ENCODE results near the gene MAP4K5. TPM values are rescaled to one million over a fixed set of nuclear protein-coding genes. Genes with fewer than 3 reads are reported as not detected.

The MAP4K5 gene
- total and polyA plus RNA-seq, 2 experiments from 2014 or later: 98.0 to 166 TPM

DNA sequence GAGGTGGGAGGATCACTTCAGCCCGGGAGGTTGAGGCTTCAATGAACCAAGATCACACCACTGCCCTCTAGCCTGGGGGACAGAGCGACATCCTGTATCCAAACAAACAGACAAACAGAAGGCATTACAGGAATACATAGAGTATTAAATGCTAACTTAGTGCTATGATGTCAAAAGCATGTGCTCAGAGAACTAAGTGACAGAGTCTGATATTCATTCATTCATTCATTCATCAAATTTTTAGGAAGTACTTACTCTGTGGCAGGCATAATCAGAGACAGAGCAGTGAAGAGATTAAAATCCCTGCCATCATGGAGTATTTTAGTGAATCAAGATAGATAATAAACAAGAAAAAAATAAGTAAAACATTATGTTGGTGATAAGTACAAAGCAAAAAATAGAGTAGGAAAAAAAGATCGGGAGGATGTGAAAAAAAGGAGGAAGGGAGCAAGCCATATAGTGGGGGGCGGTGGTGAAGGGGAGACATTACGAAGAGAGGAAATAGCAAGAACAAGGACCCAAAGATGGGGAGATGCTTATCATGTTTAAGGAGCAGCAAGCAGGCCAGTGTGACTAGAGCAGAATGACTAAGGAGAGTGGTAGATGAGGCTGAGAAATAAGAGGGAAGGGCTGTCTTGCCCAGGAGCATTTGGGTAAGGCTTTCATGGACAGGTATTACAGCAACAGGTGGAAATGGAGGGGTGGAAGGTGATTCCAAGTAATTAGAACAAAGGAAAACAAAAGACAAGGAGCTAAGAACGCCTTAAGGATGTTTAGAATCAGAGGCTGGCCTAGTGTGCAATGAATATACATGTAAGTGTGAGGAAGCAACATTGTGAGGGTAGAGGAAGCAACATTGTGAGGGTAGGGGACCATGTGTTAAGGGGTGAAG, 2.8 kb downstream of the MAP4K5 start:
- peak; percentile 61 for DNase-seq

DNA sequence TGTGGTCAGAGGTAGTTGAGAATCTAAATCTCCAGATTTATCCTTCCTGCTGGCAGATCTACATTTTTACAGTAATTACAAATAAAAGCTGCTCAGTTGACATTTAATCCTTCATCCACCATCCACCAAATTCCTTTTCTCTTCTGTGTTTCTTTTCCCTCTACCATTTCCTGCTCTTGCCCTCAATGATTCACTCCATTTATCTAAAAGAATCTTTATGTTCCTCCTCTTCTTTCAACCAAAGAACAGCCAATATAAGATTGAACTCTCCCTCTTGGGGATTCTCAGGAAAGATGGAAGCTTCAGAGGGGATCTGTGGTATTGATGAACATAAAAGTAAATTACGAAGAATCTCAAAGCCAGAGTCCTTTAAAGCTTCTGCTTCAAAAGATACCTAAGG, 4.4 kb downstream of the MAP4K5 start:
- no peak for TF ChIP-seq EZH2 (IDR thresholded peaks at IDR 0.05; ENCODE audit: insufficient read depth, poor library complexity, severe bottlenecking)
- TF ChIP-seq EZH2phosphoT487 (IDR thresholded peaks at IDR 0.05; ENCODE audit: insufficient read depth, low read depth): no peak
- Histone ChIP-seq H3K27me3 (replicated peaks; ENCODE audit: insufficient read depth) (no peaks in the 10 kb centered on the region), H2AFZ (no peak overlapping the region), H3K27ac (peak overlapping the region; percentile 86), H3K4me1 (ENCODE audit: insufficient read depth) (peaks cover 57% of the 10 kb centered on the region), H4K20me1 (ENCODE audit: insufficient read depth) (peaks cover 27% of the 10 kb centered on the region), H3F3A (ENCODE audit: insufficient read depth) (peaks cover 40% of the 10 kb centered on the region), H3K9me2 (ENCODE audit: insufficient read depth) (no peaks in the 10 kb centered on the region), H3K9me3 (ENCODE audit: low read depth) (no peaks in the 10 kb centered on the region), H3K79me2 (ENCODE audit: insufficient read depth) (peaks cover 92% of the 10 kb centered on the region), H3K36me3 (ENCODE audit: low read depth) (0 out of 2 replicates have a peak, but pooled peaks cover 3% of the 10 kb centered on the region), H3K4me2 (ENCODE audit: unreplicated experiment) (peak overlapping the region; percentile 97), H3K9ac (no peak overlapping the region), H3K4me3 (peak overlapping the region; percentile 40; the same call in 1 of the 2 replicates)
- 73 to 77% methylated on average over 1 of the region's 1 CpG for WGBS, 2 experiments (ENCODE audit: low coverage in 1 of 2, low lambda C conversion rate in 2 of 2, missing lambda C conversion rate in 2 of 2)
- in situ Hi-C loops (cut with MboI): loop anchor here (25.0 kb wide), 1 partner anchor 666 kb away; the partner anchor contains the start of gene NEMF
- peak; percentile 53 for DNase-seq

More for the DNA sequence above, 2.8 kb downstream of the MAP4K5 start:
- H3K36me3 ChIP-seq (ENCODE audit: low read depth): 0 out of 2 replicates have a peak, but pooled peaks cover 3% of the 10 kb centered on the region
- H3K4me2 ChIP-seq (ENCODE audit: unreplicated experiment): peak overlapping the region; percentile 97
- WGBS, 2 experiments (ENCODE audit: low coverage in 1 of 2, low lambda C conversion rate in 2 of 2, missing lambda C conversion rate in 2 of 2): 36 to 42% methylated on average over 6 of the region's 6 CpGs
- H3K4me3 ChIP-seq: peak overlapping the region; percentile 94
- peaks cover 52% of the 10 kb centered on the region for H3K4me1 ChIP-seq (ENCODE audit: insufficient read depth)
- peaks cover 77% of the 10 kb centered on the region for H3K79me2 ChIP-seq (ENCODE audit: insufficient read depth)
- TF ChIP-seq EZH2phosphoT487 (IDR thresholded peaks at IDR 0.05; ENCODE audit: insufficient read depth, low read depth) (no peak), EZH2 (IDR thresholded peaks at IDR 0.05; ENCODE audit: insufficient read depth, poor library complexity, severe bottlenecking) (no peak)
- peaks cover 15% of the 10 kb centered on the region for H4K20me1 ChIP-seq (ENCODE audit: insufficient read depth)
- peaks cover 40% of the 10 kb centered on the region for H3F3A ChIP-seq (ENCODE audit: insufficient read depth)
- H2AFZ ChIP-seq: no peak overlapping the region
- no peaks in the 10 kb centered on the region for H3K9me3 ChIP-seq (ENCODE audit: low read depth)
- H3K27ac ChIP-seq: peak overlapping the region; percentile 86
- peak overlapping the region; percentile 97 for H3K9ac ChIP-seq
- in situ Hi-C loops (cut with MboI): loop anchor here (10.0 to 25.0 kb wide), 2 partner anchors 205 to 667 kb away; partner anchors contain the start of gene NEMF
- H3K27me3 ChIP-seq (replicated peaks; ENCODE audit: insufficient read depth): no peaks in the 10 kb centered on the region
- H3K9me2 ChIP-seq (ENCODE audit: insufficient read depth): no peaks in the 10 kb centered on the region

DNA sequence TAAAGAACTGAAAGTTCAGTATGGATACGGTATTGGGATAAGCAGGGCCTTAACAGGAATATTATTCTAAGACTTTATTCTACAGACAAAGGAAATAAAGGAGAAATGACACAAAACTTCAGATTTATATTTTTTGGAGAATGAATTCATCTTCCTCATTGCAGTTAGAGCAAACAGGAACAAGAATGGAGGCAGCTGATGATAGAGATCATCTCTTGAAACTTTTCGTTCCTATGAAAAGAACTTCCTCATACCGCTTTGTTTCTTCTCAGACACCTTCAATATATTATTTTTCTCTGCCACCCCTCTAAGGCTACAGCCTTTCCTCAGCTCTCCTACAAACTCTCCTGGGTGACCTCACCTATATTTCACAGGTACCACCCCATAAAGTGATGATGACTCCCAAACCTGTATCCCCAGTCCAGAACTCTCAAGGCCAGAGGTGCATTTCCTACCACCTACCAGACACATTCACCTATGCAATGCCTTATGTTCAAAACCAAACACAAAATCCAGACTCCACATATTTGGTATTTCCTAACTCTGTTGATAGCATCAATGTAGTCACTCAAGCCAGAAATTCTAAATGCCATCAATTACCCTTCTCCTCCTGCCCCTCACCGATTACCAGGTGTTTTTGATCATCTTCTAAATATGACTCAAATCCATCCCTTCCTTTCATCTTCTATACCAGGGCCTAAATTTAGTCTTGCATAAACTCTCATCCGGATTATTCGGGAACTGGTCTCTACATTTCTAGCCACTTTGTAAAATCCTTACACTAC, 7.4 kb downstream of the MAP4K5 start:
- Histone ChIP-seq H3K9me3 (ENCODE audit: low read depth) (no peaks in the 10 kb centered on the region), H3K9me2 (ENCODE audit: insufficient read depth) (no peaks in the 10 kb centered on the region), H3K79me2 (ENCODE audit: insufficient read depth) (peaks cover 99% of the 10 kb centered on the region), H3K27me3 (replicated peaks; ENCODE audit: insufficient read depth) (no peaks in the 10 kb centered on the region), H2AFZ (no peak overlapping the region), H3K4me3 (no peak overlapping the region), H3F3A (ENCODE audit: insufficient read depth) (peaks cover 41% of the 10 kb centered on the region), H3K9ac (no peak overlapping the region), H3K4me1 (ENCODE audit: insufficient read depth) (peaks cover 70% of the 10 kb centered on the region), H3K4me2 (ENCODE audit: unreplicated experiment) (no peak overlapping the region), H3K36me3 (ENCODE audit: low read depth) (0 out of 2 replicates have a peak, but pooled peaks cover 3% of the 10 kb centered on the region), H4K20me1 (ENCODE audit: insufficient read depth) (peaks cover 40% of the 10 kb centered on the region), H3K27ac (no peak overlapping the region)
- WGBS, 2 experiments (ENCODE audit: low coverage in 1 of 2, low lambda C conversion rate in 2 of 2, missing lambda C conversion rate in 2 of 2): 82% methylated on average over 6 of the region's 6 CpGs
- DNase-seq: no peak
- in situ Hi-C loops (cut with MboI): loop anchor here (25.0 kb wide), 1 partner anchor 663 kb away; the partner anchor contains the start of gene NEMF
- no peak for TF ChIP-seq EZH2phosphoT487 (IDR thresholded peaks at IDR 0.05; ENCODE audit: insufficient read depth, low read depth)
- no peak for TF ChIP-seq EZH2 (IDR thresholded peaks at IDR 0.05; ENCODE audit: insufficient read depth, poor library complexity, severe bottlenecking)

DNA sequence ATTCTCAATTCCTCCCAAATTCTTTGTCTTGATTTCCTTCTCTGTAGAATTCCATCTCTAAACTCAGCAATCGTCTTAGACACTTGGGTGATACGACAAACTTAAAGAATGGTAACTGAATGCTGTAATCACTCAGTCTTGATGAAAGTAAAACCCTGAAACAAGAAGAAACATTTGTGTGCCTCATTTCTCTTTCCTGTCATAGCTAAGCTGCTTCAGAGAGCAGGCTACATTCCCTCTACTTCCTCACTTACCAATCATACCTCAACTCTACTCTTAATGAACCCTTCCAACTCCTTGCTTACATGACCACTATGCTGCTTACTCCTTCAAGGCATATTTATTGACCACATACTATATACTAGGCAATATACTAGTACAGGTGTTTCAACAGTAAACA, 8.3 kb downstream of the MAP4K5 start:
- 76% methylated on average over 2 of the region's 2 CpGs for WGBS, 2 experiments (ENCODE audit: low coverage in 1 of 2, low lambda C conversion rate in 2 of 2, missing lambda C conversion rate in 2 of 2)

More for the DNA sequence above, 8.3 kb downstream of the MAP4K5 start:
- peaks cover 40% of the 10 kb centered on the region for H4K20me1 ChIP-seq (ENCODE audit: insufficient read depth)
- no peaks in the 10 kb centered on the region for H3K27me3 ChIP-seq (replicated peaks; ENCODE audit: insufficient read depth)
- no peak overlapping the region for H2AFZ ChIP-seq
- peaks cover 99% of the 10 kb centered on the region for H3K79me2 ChIP-seq (ENCODE audit: insufficient read depth)
- no peak overlapping the region for H3K27ac ChIP-seq
- no peak overlapping the region for H3K9ac ChIP-seq
- peaks cover 61% of the 10 kb centered on the region for H3K4me1 ChIP-seq (ENCODE audit: insufficient read depth)
- H3F3A ChIP-seq (ENCODE audit: insufficient read depth): peaks cover 32% of the 10 kb centered on the region
- H3K9me3 ChIP-seq (ENCODE audit: low read depth): no peaks in the 10 kb centered on the region
- in situ Hi-C loops (cut with MboI): no loop called here
- H3K36me3 ChIP-seq (ENCODE audit: low read depth): 0 out of 2 replicates have a peak, but pooled peaks cover 3% of the 10 kb centered on the region
- H3K4me3 ChIP-seq: no peak overlapping the region
- DNase-seq: no peak
- H3K4me2 ChIP-seq (ENCODE audit: unreplicated experiment): no peak overlapping the region
- H3K9me2 ChIP-seq (ENCODE audit: insufficient read depth): no peaks in the 10 kb centered on the region
- TF ChIP-seq EZH2phosphoT487 (IDR thresholded peaks at IDR 0.05; ENCODE audit: insufficient read depth, low read depth) (no peak), EZH2 (IDR thresholded peaks at IDR 0.05; ENCODE audit: insufficient read depth, poor library complexity, severe bottlenecking) (no peak)

Data from GM23248 (cell line).